Spleen (tissue), 11 donors: ENCODE measurements around the gene RPS6KC1. TPM values are rescaled to one million over a fixed set of nuclear protein-coding genes. Genes with fewer than 3 reads are reported as not detected.
"Not testable (repeated sequence)": the region's sequence is repeated elsewhere in the genome, so short reads cannot be mapped to it uniquely, and the experiment has no call there.

Experiments
- DNase-seq: peaks from one replicate; pipeline ENCODE4 v3.0.0-alpha.2; 2020
- H3K27ac ChIP-seq, 8 donors: fragments of 200-600 bp; sonication (generic) in 7 of 8; 1 replicate in 4 of 8; 2 replicates in 4 of 8; pipeline versions ENCODE4 v1.5.0 to v1.8.0; 2016 to 2021; ENCODE audit warnings: inconsistent platforms in 4 of 8, mild to moderate bottlenecking in 4 of 8, moderate library complexity in 1 of 8
- H3K27me3 ChIP-seq, 7 donors: fragments of 200-600 bp; sonication (generic) in 6 of 7; replicated peaks in 1 of 7; 1 replicate in 4 of 7; 2 replicates in 3 of 7; pipeline versions ENCODE4 v1.5.0 to v1.8.0; 2016 to 2021; ENCODE audit warnings: inconsistent platforms in 3 of 7, mild to moderate bottlenecking in 1 of 7
- H3K36me3 ChIP-seq, 6 donors: fragments of 200-600 bp; sonication (generic) in 5 of 6; 1 replicate in 4 of 6; 2 replicates in 2 of 6; pipeline versions ENCODE4 v1.5.0 to v1.8.0; 2016 to 2021; ENCODE audit warnings: inconsistent platforms in 2 of 6
- H3K4me1 ChIP-seq, 6 donors: fragments of 200-600 bp; sonication (generic) in 5 of 6; 1 replicate in 3 of 6; 2 replicates in 3 of 6; pipeline versions ENCODE4 v1.5.0 to v1.8.0; 2016 to 2021; ENCODE audit warnings: inconsistent platforms in 3 of 6
- H3K4me3 ChIP-seq, 8 donors: fragments of 200-600 bp; sonication (generic) in 7 of 8; 1 replicate in 4 of 8; 2 replicates in 4 of 8; pipeline versions ENCODE4 v1.5.0 to v1.8.0; 2016 to 2021; ENCODE audit warnings: inconsistent platforms in 4 of 8, mild to moderate bottlenecking in 4 of 8, moderate library complexity in 2 of 8
- H3K9me3 ChIP-seq, 8 donors: fragments of 200-600 bp; sonication (generic) in 7 of 8; 1 replicate in 4 of 8; 2 replicates in 4 of 8; pipeline versions ENCODE4 v1.5.0 to v1.8.0; 2016 to 2021; ENCODE audit warnings: inconsistent platforms in 4 of 8
- POLR2A ChIP-seq, 3 donors: fragments of 450-650 bp; IDR thresholded peaks; one replicate each; pipeline ENCODE4 v1.5.1; 2017; ENCODE audit warnings: antibody characterized with exemption in 3 of 3, mild to moderate bottlenecking in 1 of 3
- POLR2AphosphoS5 ChIP-seq, 3 donors: sonication (generic); formaldehyde crosslinking; IDR thresholded peaks; one replicate each; pipeline ENCODE4 v1.5.1; 2017; ENCODE audit warnings: antibody characterized with exemption in 3 of 3
- WGBS, 5 donors: extraction: QIAGEN DNeasy Blood & Tissue Kit in 3 of 5; methylation state at CpG; one replicate each; pipeline versions ENCODE4 v1.1.5 to v1.1.7; 2013 to 2018; 5-methylcytosine and 5-hydroxymethylcytosine counted together
- intact Hi-C: fragments of 100-400 bp; cut with DNase I; formaldehyde crosslinking; loops from one replicate; pipeline ENCODE4 v1.15.0; 2023; ENCODE audit warnings: low total_unique reads
- polyA plus RNA-seq, 3 donors: library from polyadenylated mRNA; stranded (reverse); fragments of 200-250 nt; gene quantifications; one replicate each; pipeline ENCODE4 v1.2.1, GENCODE V29; 2013
- total RNA-seq, 7 donors: library from RNA; depleted of rRNA in 3 of 7; stranded (reverse); fragments of >200 nt in 3 of 7; fragmentation: NEBNext Ultra II Directional in 4 of 7; extraction: Animal tissue kit (Norgen Biotek cat#: 25700) in 4 of 7; gene quantifications; one replicate each; pipeline versions ENCODE4 v1.1.0 to v1.2.1, GENCODE V29; 2016 to 2021
- TF ChIP-seq, protein P1 (sequence below), 11 experiments: fragments of 200-600 bp in 7 of 11; fragments of 450-650 bp in 4 of 11; sonication (generic) in 4 of 11; IDR thresholded peaks in 8 of 11; conservative IDR thresholded peaks in 3 of 11; 1 replicate in 7 of 11; 2 replicates in 4 of 11; pipeline versions ENCODE4 v1.4.0 to v1.8.0; 2016 to 2021; ENCODE audit warnings: antibody characterized with exemption in 11 of 11, inconsistent platforms in 4 of 11, mild to moderate bottlenecking in 1 of 11
- donor health status: healthy with polysubstance abuse.
- donor health status: DM: no; HTN: no; CAD: no; lungs with moderate emphysema.
- donor health status: DM: no; HTN: no; CAD: no.
- donor health status: Bipolar disorder and iron deficiency.
- donor health status: healthy.
- donor health status: DM: no; HTN: no; CAD: no.
- donor health status: DM: yes; HTN: yes; CAD: no.

RPS6KC1 gene
- total and polyA plus RNA-seq, 10 donors = 2.8 to 33.5 (median 22.9) TPM

DNA sequence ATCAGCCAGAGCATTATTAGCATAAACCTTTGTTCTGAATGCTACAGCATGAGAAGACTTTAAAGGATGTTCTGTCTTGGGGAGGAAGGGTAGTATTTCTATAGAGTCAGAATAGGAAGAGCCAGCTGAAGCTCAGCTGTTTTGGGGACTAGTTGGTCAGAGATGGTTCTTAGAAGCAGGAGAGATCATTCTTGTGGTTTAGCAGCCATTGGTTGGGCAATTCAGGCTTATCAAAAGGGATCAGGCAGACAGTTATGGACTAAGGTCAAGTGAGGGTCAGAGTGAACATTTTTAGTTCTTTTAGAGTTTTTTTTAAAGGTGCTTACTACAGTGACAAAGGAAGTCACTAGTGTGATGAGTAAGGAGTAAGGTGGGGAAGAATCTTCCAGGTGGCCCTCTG, 245.5 kb downstream of the RPS6KC1 start:
- no peak overlapping the region for H3K4me3 ChIP-seq
- intact Hi-C loops = no loop called here
- H3K36me3 ChIP-seq = no peaks in the 10 kb centered on the region
- no peaks in the 10 kb centered on the region for H3K4me1 ChIP-seq
- no peak for DNase-seq
- H3K27ac ChIP-seq = no peak overlapping the region
- no peaks in the 10 kb centered on the region for H3K27me3 ChIP-seq
- H3K9me3 ChIP-seq = peaks cover 0 to 35% (median 21%) of the 10 kb centered on the region in 8 donors
- TF ChIP-seq POLR2AphosphoS5 (IDR thresholded peaks at IDR 0.05) (no peak), POLR2A (IDR thresholded peaks at IDR 0.05) (no peak)
- TF ChIP-seq, protein P1, sequence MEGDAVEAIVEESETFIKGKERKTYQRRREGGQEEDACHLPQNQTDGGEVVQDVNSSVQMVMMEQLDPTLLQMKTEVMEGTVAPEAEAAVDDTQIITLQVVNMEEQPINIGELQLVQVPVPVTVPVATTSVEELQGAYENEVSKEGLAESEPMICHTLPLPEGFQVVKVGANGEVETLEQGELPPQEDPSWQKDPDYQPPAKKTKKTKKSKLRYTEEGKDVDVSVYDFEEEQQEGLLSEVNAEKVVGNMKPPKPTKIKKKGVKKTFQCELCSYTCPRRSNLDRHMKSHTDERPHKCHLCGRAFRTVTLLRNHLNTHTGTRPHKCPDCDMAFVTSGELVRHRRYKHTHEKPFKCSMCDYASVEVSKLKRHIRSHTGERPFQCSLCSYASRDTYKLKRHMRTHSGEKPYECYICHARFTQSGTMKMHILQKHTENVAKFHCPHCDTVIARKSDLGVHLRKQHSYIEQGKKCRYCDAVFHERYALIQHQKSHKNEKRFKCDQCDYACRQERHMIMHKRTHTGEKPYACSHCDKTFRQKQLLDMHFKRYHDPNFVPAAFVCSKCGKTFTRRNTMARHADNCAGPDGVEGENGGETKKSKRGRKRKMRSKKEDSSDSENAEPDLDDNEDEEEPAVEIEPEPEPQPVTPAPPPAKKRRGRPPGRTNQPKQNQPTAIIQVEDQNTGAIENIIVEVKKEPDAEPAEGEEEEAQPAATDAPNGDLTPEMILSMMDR (IDR thresholded peaks at IDR 0.05 in 8 of 11, conservative IDR thresholded peaks at IDR 0.05 in 3 of 11) = no peak

GRCh38 chr1:213297021-213297420, 246.0 kb downstream of the RPS6KC1 start:
- DNase-seq = no peak
- Histone ChIP-seq H3K27me3 (no peaks in the 10 kb centered on the region), H3K9me3 (peaks cover 0 to 35% (median 21%) of the 10 kb centered on the region in 8 donors), H3K36me3 (no peaks in the 10 kb centered on the region), H3K4me3 (no peak overlapping the region), H3K27ac (no peak overlapping the region), H3K4me1 (no peaks in the 10 kb centered on the region)
- WGBS, 5 donors = 92 to 96% (median 93%) methylated on average over 5 of the region's 5 CpGs
- intact Hi-C loops = no loop called here
- TF ChIP-seq POLR2A (IDR thresholded peaks at IDR 0.05) (no peak), POLR2AphosphoS5 (IDR thresholded peaks at IDR 0.05) (no peak)
- TF ChIP-seq, protein P1 (IDR thresholded peaks at IDR 0.05 in 8 of 11, conservative IDR thresholded peaks at IDR 0.05 in 3 of 11) = no peak

- TF ChIP-seq POLR2A (IDR thresholded peaks at IDR 0.05) (no peak), POLR2AphosphoS5 (IDR thresholded peaks at IDR 0.05) (no peak)
- TF ChIP-seq, protein P1 (IDR thresholded peaks at IDR 0.05 in 8 of 11, conservative IDR thresholded peaks at IDR 0.05 in 3 of 11) = no peak
- intact Hi-C loops = no loop called here
- H3K9me3 ChIP-seq = peaks cover 0 to 35% (median 21%) of the 10 kb centered on the region in 8 donors
- WGBS, 5 donors = 77 to 89% (median 86%) methylated on average over 5 of the region's 5 CpGs
- H3K4me1 ChIP-seq = no peaks in the 10 kb centered on the region
- no peaks in the 10 kb centered on the region for H3K36me3 ChIP-seq
- H3K4me3 ChIP-seq = no peak overlapping the region
- H3K27ac ChIP-seq = no peak overlapping the region
- DNase-seq = no peak
- H3K27me3 ChIP-seq = no peaks in the 10 kb centered on the region
Measured at GRCh38 chr1:213300433-213300832, 249.4 kb downstream of the RPS6KC1 start.

DNA sequence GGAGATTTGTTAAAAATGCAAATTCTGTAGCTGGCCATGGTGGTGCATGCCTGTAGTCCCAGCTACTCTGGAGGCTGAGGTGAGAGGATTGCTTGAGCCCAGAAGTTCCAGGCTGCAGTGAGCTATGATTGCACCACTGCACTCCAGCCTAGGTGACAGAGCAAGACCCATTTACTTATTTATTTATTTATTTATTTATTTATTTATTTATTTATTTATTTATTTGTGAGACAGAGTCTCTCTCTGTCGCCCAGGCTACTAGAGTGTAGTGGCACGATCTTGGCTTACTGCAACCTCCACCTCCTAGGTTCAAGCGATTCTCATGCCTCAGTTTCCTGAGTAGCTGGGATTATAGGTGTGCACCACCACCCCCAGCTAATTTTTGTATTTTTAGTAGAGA, 250.5 kb downstream of the RPS6KC1 start:
- H3K36me3 ChIP-seq, H3K27ac ChIP-seq, H3K27me3 ChIP-seq, H3K4me1 ChIP-seq, H3K4me3 ChIP-seq, DNase-seq, intact Hi-C loops: not testable (repeated sequence)
- 89 to 99% (median 96%) methylated on average over 3 of the region's 3 CpGs for WGBS, 5 donors
- peaks cover 0 to 25% (median 15%) of the 10 kb centered on the region in 8 donors for H3K9me3 ChIP-seq

GRCh38 chr1:213303286-213303685, 252.2 kb downstream of the RPS6KC1 start:
- H3K4me1 ChIP-seq = no peaks in the 10 kb centered on the region
- H3K27me3 ChIP-seq = no peaks in the 10 kb centered on the region
- WGBS, 5 donors = 67 to 78% (median 70%) methylated on average over 8 of the region's 8 CpGs
- intact Hi-C loops = no loop called here
- no peaks in the 10 kb centered on the region for H3K36me3 ChIP-seq
- no peak overlapping the region for H3K27ac ChIP-seq
- TF ChIP-seq, protein P1 (IDR thresholded peaks at IDR 0.05 in 8 of 11, conservative IDR thresholded peaks at IDR 0.05 in 3 of 11) = no peak
- no peak for TF ChIP-seq POLR2AphosphoS5 (IDR thresholded peaks at IDR 0.05)
- no peak for DNase-seq
- H3K4me3 ChIP-seq = no peak overlapping the region
- H3K9me3 ChIP-seq = peaks cover 0 to 7% (median 0%) of the 10 kb centered on the region in 8 donors
